Measurements from ENCODE around the gene LCAT.

LCAT gene

DNA sequence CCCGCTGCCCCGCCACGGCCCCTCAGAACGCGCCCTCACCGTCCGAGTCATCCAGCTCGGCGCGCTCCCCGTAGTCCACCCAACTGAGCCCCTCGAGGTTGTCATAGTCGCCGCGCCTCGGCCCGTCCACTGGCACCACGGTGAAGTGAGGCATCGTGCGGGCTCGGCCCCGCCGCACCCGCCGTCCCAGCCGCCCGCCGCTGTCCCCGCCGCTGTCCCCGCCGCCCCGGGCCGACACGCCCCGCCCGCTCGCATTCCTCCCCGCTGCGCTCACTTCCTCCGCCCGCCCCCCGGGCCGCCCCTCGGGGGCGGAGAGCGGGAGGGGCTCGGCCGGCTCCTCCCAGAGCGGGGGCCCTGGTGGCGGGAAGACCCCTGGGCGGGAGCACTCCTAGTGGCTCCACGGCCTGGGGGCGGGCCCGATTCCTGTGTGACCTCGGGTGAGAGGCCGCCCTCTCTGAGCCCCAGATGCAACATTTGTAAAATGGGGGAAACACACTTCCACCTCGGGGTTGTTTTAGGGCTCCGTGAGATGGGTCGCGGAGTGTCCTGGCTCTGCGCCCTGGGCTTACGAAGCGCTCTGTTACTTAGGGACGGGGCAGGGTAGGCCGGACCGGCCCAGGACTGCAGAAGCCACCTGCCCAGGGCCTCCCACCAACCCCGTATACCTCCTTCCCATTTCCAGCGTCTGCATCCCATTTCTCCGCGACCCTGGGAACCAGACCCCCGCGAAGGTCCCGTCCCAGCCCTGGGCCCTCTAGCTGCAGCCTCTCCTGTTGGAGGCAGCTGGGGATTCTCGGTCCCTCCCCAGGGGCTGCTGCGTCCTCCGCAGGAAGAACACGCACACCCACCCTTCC lies 24.7 kb upstream of the LCAT start, which contains the start of gene SLC12A4:
Gene SLC12A4 (minus strand): TSS at position 238 of the 854 bp plus-strand sequence. CDS start 84 bp downstream, at position 154.
- DNase-seq (ENCODE audit: low read depth, low spot score): peak; percentile 84

DNA sequence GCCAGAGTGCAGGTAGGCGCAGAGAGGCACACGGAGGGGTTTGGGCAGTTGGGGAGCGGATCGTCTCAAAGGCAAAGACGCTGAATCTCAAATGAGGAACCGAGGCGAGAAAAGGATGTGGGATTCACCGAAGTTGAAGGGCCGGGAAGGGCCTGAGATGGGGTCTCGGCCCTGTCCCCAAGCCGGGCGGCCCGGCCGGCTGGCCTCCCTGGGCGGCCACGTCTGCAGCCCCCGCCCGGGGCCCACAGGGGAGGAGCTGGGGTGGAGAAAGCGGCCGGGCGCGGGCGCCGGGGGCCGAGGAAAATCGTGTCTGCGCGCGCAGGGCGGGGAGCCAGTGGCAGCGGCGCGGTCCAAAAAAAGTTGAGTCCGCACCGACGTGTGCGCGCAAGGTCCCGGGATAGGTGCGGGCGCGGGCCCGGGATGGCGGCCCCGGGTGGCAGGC lies 24.1 kb upstream of the LCAT start:
- peak; percentile 49 for DNase-seq (ENCODE audit: low read depth, low spot score)

DNA sequence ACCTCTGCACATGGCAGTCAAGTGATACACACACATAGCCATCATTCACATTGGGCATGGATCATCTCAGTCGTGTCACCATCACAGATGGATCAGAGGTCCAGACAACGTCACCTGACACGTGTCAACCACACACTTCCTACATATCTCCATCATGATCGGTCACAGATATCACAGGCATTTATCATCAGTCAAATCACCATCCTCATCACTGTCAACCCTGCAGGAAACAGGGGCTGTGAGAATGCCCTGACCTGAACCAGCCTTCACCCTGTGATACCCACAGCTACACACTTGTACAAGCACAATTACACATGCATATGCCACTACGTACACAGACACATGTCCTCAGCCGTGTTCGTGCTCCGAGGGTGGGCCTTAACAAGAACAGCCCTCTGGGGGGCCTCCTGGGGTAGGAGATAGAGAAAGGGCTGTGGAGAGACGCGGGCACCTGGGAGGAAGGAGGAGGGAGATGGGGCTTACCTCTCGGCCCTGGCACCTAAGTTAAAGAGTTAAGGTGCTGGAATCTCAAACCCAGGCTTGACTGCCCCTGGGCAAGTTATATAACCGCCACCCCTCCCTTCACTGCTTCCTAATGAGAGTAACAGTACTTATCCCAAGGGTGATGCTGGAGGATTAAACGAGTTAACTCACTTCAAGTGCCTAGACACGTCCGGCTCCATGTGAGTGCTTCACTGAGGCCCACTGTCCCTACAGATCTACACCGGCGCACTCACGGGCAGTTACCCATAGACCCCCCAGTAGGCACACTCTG lies 23.4 kb upstream of the LCAT start:
- no peak for DNase-seq (ENCODE audit: low read depth, low spot score)

DNA sequence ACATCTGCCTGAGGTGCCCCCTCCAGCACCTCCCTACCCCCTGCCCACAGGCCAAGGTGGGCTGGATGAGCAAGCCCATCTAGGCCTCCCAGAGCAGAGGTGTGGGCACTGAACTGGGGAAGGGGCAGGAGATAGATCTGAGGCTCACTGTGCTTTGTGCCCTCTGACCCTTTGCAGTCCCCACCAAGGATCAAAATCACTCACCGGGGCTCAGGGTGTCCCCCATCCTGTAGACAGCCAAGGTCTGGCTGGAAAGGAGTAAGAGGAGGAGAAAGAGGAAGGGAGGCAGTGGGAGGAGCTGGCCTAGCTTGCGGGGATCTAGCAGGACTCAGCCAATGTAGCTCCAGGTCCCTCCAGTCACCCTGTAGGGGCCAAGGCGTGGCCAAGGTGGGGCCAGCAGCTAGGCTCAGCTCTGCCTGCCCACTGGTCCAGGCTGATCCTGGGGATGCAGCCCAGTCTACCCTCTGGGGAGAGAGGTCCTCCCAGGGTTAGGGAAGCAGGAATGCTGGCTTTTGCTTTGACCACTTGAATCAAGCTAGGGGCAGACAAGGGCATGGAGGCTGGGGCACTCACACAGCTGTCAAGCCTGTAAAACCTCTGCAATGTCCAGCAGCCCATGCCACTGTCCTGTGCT lies 22.7 kb upstream of the LCAT start:
- peak; percentile 63 for DNase-seq (ENCODE audit: low read depth, low spot score)

DNA sequence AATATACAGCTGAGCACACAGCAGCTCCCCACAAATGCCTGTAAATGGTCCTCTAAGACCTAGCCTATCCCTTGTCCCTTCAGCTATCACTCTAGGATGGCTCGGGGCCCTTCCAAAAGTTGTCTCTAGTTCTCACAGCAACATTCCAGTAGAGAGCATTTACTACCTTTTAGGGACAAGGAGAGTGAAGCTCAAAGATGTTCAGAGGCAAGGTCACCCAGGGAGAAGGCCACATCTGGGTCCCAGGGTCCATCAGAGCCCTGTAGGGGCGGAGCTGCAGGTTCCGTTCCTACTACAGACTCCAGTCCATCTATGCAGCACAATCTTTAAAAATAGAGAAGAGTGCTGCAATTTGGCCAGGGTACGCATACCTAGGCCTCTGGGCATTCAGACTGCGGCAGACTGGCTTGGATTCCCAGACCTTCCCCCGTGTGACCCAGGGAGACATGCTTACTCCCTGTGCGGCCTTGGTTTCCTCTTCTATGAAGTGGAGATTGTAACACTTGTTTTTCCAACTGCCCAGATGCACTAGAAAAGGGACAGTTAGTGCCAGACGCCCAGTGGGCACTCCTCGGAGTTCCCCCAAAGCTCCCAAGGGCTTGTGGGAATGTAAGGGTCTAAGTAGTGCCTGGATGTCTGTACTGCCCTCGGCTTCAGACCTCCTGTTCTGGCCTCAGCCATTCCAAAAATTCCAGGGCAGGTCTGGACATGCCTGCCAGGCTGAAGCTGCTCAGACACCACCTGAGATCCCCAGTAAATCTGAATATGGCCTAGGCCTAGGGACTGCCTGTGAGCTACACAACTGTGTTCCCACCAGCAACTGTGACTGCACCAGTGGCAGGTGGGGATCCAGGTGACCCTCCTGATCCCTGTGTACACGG lies 22.0 kb upstream of the LCAT start:
- DNase-seq (ENCODE audit: low read depth, low spot score): peak; percentile 73

DNA sequence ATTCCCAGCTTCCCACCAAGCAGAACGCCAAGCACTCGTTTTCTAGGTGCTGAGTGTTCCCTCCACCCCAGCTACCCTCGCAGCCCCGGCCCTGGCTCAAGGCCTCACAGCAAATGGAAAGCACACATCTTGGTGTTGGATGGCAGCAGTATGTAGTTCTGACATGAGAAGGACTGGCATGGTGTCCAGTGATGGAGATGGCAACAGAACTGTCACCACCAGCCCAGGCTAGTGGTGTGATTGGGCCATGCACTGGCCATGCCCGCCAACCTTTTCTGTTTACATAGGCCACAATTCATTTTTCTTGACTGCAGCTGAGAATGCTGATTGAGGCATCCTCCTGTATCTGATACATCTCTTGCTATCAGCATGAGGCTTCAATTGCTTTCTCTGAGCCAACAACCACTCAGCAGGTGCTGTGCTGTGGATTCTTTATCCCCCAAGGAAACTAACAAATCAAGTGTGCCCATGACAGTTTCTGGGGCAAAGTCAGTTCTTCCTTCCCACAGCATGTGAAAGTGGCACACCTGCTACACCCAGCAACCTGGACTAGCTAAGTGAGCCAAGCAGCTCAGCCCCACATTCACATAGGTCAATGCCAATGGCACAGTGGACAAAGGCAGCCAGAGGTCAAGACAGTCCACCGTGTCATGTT lies 20.7 kb upstream of the LCAT start:
- DNase-seq (ENCODE audit: low read depth, low spot score): no peak

DNA sequence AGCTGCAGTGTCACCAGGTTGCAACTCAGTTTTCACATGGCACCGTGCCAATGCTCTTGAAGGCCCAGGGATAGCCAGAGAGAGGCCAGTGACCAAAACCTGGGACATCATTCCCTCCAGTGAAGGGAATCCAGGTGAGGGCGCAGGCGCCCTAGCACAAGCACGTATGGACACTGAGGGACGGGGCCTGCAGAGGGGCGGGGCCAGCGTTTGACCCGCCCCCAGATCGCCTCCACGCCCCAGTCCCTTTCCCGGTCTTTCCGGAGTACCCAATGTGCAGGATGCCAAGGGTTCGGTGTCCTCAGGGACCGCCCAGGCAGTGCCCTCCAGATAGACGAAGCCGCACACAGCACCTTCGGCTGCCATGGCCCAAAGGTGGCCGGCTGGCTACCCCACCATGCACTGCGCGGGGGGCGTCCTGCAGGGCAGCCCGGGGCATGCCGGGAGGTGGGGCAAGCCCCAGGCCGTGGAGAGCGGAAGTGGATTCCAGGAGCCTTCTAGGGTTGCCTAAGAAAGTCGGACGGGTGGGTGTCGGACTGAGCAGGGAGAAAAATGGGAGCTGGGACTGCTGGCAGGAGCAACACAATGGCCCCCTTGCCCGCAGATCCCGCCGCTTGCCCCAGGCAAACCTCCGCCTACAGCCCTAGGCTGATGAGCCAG lies 19.9 kb upstream of the LCAT start:
- peak; percentile 78 for DNase-seq (ENCODE audit: low read depth, low spot score)

DNA sequence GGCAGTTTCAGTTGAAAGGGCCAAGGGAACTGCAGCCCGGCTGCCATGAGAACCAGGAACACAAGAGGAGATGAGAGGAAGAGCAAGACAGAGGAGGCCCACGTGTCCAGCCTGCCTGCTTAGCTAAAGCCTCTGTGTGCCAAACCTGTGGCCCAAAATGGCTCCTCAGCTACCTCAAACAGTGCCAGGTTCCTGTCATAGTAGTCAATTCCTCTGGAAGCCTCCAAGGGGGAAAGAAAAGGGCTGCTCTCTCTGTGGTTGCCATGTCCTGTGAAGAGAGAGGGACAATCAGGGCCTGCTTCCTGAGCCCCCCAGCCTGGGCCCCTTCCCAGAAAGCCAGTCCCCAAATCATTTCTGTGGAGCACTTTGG lies 19.4 kb upstream of the LCAT start:
- DNase-seq (ENCODE audit: low read depth, low spot score): no peak

DNA sequence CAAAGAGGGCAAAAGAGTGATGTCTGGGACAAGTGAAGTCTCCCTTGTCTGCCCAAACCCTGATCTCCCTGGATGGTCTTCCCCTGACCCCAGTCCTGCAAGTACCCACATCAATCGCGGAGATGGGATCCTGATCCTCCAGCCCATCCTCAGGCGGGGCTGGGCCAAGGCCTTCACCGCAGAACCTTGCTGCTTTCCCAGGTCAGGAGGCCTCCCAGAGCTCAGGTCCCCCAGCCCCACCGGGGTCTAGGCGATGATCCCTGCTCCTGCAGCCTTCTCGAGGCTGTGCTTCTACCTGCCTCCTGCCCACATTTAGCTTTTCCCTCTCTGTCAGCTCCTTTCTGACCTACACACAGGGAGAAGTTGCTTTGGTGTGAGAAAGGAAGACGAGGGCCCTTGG lies 18.2 kb upstream of the LCAT start:
- DNase-seq (ENCODE audit: low read depth, low spot score): no peak

DNA sequence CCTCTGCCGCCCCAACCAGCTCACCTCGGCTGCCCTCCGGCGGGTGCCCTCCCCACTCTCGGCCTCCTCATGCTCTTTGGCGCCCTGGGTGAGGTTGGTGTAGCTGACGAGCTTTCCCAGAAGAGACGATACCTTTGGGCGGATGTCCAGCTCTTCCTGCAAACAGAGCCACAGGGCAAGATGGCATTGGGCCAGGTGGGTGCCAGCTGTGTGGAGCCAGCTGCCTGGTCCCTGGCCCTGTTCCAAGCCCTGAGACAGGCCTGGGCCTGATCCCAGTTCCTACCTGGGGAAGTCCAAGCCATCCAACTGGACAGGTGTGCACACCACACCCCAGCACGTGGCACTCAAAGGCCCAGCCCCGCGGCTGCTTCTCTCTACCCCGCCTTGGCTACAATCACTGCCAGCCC lies 17.6 kb upstream of the LCAT start:
- DNase-seq (ENCODE audit: low read depth, low spot score): no peak

DNA sequence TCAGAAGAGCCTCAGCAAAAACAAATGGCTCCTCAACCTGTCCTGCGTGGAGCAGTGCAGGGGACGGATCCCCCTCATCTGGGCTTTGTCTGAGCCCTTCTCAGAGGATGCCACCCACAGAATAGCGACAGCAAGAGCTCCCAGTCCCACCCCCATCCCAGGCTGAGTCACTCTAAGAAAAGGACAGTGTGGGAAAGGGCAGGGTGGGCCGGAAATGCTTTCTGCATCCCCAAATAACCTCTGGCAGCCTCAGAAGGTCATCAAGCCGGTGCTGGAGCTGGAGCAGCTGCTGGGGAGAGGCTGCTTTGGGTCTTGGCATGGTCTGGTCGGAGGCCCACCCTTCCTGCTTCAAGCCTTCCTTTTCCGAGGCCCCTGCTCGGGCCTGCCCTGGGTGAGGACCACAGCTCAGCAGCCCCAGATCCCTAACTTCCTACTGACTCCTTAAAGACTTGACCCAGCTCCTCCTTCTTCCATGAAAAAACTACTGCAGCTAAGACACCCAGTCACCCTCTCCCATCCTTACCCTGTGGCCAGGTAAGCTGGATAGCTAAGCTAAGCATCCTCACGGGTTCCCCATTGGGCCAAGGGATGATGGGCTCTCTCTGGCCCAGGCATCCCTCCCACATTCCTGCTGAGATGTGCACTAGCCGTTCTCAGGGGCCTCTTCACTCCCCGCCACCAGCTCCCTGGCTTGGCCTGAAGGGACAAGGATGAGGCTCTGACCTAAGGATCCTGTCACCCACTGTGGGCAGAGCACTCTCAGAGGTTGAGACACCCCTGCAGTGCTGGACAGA lies 15.8 kb upstream of the LCAT start:
- DNase-seq (ENCODE audit: low read depth, low spot score): no peak

DNA sequence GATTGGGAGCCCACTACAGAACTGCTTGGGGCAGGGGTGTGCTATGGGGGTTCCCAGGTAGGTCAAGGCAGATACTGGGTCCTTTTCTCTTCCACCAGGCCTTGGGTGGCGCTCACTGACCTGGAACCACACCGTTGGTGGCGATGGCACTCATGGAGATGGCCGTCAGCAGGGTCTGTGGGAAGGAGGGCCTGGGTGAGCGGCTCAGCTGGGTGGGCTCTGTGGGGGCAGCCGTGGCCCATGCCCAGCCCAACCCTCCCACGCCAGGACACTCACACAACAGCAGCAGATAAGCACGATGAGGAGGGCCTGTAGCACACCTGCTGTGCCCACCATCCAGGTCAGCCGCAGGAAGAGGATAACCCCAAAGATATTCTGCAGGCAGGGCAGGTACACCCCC lies 13.7 kb upstream of the LCAT start:
- no peak for DNase-seq (ENCODE audit: low read depth, low spot score)

DNA sequence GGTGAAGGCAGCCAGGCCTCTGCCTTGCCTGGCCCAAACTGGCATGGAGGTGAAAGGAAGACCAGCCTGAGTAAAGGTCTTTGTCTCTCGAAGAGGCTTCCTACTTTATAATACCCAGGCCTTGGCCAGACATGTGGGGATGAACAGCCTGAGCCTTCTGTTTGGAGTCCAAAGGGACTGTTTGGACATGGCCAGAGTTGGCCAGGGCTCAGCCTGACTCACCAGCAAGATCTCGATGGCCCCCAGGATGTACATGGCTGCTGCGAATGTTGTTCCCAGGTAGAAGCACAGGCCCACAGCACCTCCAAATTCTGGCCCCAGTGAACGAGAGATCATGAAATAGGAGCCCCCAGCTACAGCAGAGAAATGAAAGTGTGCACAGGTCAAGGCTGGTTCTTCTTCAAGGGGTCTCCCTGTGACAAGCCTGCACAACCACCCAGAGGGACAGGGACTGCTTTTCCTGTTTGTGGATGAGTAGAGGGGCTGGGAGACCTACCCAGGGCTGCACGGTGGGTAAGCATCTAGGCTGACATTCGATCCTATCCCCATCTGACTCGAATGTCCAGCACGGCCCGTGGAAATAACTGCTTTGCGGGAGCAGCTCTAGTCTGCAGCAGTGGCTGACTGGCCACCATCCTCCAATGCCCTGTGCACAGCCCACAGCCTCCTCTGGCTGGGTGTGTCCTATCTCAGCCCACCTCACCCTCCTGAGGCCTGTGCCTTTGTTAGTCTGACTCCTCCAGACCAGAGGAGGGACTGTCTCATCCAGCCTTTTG lies 10.7 kb upstream of the LCAT start:
- DNase-seq (ENCODE audit: low read depth, low spot score): no peak

DNA sequence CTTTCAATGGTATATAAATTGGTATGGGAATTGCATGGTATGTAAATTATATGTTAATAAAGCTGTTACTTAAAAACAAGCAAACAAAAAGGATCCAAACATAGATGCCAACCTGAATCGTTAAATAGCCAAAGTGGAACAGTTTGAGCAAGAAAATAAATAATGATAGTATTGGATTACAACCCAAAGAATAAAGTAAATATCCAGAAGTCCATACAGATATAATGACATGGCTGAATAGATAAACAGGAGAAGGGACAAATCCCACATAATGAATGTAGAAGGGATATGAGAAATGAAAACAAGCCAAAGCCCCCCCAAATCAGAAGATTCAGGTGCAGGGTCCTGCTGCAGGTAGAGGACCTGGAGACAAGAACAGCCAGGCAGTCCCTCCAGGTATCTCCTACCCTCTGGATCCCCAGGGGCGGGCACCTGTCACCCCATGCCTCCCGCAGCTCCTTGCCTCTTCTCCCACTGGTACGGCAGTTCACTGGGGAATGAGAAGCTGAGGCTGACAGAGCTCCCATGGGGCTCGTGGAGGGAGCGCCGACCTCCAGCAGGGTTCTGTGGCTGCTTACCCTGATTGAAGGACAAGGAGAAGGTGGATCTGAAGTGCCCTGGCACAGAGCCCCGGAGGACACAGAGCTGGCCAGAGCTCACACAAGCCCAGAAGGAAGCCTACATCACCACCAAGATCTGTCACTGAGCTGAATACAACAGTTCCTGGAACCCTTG lies 9.9 kb upstream of the LCAT start:
- no peak for DNase-seq (ENCODE audit: low read depth, low spot score)

DNA sequence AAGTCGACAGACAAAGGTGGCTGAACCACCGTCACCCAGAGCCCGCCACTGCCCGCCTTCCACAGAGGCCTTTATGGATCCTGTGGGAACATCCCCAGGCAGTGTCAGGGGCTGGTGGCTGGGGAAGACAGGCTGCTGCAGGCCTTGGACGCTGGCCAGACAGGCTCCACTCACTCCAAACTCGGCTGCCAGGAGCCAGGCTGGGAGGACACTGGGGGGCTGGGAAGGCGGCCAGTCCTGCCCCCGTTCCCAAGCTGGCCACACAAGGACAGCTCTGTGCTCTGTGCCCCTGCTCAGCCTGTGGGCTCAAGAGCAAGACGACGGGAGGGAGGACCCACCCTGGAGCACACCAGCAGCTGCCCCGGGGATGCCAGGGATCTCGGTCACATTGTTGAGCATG lies 7.6 kb upstream of the LCAT start:
- no peak for DNase-seq (ENCODE audit: low read depth, low spot score)

DNA sequence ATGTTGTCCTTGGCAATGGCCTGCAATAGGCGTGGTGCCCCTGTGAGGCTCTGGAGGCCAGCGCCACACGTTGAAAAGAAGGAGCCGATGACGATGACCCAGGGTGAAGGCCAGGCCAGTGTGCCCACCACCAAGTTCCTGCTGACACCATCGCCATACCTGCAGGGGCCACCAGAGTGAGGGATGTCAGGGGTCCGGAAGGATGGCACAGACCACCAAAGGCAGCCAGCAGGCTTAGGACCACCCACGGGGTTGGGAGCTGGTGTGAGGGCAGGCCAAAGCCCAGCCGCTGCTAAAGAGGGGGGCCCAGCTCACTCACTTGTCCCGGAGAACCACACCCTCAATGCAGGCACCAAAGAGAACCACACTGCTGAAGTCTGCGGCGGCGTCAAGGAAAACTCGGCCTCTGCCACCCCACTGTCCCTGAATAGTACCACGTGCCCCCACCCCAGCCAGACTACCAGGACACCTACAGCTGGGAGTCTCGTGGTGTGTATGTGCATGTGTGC lies 6.5 kb upstream of the LCAT start:
- DNase-seq (ENCODE audit: low read depth, low spot score): no peak

DNA sequence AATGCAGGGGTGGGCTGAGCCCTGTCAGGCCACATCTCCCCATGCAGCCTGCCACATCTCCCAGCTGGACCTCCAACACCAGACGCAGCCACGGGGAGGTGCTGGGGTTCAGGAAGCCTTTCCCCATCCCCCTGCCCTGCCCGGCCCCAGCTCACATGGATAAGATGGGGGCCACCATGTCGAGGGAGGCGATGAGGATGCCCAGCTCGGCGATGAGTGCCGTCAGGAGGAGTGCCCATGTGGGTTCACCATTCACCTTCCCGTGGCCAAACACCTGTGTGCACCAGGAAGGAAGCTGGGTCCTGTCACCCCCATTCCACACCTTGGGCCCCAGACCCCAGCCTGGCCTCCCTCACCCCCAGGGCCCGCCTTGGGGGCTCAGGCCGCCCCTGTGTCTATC lies 5.7 kb upstream of the LCAT start:
- DNase-seq (ENCODE audit: low read depth, low spot score): no peak

DNA sequence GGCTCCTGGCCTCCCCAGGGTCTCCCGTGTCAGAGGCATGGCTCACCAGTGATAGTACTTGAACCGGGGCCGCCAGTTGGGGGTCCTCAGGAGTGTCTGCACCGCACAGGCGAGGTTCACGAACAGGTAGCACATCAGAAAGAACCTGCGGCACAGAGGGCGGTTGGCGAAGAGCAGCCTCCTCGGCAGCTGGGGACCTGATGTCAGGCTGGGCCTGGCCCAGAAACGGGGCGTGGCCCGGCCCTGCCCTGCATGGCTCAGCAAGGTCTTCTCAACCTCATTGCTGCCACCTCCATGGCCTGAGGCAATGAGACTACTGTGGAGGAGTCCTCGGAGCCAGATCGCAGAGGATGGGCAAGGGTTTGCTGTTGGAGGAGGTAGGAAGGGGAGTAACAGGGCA lies 4.1 kb upstream of the LCAT start:
- no peak for DNase-seq (ENCODE audit: low read depth, low spot score)
